GM18517 (cell line): ENCODE data around the gene MRPL39.

Source experiments
- ATAC-seq: cut with Tn5 transposase; IDR thresholded peaks from one replicate; pipeline ENCODE4 v1.9.1; 2021; ENCODE audit warnings: mild to moderate bottlenecking, moderate library complexity; ENCODE audit not compliant: unreplicated experiment

MRPL39 gene

GRCh38 chr21:25569711-25570110 lies 37.6 kb downstream of the MRPL39 start:
- no peak for ATAC-seq

GRCh38 chr21:25569084-25569483 lies 38.2 kb downstream of the MRPL39 start:
- ATAC-seq, result no peak

- ATAC-seq, result no peak
These were observed 39.0 kb downstream of the MRPL39 start for GRCh38 chr21:25568246-25568645.

GRCh38 chr21:25567472-25567871 lies 39.8 kb downstream of the MRPL39 start:
- no peak for ATAC-seq

GRCh38 chr21:25566645-25567044 lies 40.6 kb downstream of the MRPL39 start:
- no peak for ATAC-seq

GRCh38 chr21:25565272-25566211 lies 41.7 kb downstream of the MRPL39 start:
- no peak for ATAC-seq

GRCh38 chr21:25564349-25564948 lies 42.8 kb downstream of the MRPL39 start:
- ATAC-seq, result no peak

- no peak for ATAC-seq
These were observed 43.7 kb downstream of the MRPL39 start for GRCh38 chr21:25563361-25564116.

- no peak for ATAC-seq
These were observed 44.6 kb downstream of the MRPL39 start for GRCh38 chr21:25562660-25563059.

- ATAC-seq, result peak; percentile 32
These were observed 45.3 kb downstream of the MRPL39 start for GRCh38 chr21:25561668-25562641.

- no peak for ATAC-seq
These were observed 46.4 kb downstream of the MRPL39 start for GRCh38 chr21:25560891-25561290.

GRCh38 chr21:25560271-25560685 lies 47.0 kb downstream of the MRPL39 start:
- ATAC-seq, result no peak

GRCh38 chr21:25559746-25560145 lies 47.5 kb downstream of the MRPL39 start:
- no peak for ATAC-seq

GRCh38 chr21:25558123-25558522 lies 49.2 kb downstream of the MRPL39 start:
- ATAC-seq, result no peak

- ATAC-seq, result no peak
These were observed 50.1 kb downstream of the MRPL39 start for GRCh38 chr21:25557180-25557579.

GRCh38 chr21:25556091-25556490 lies 51.2 kb downstream of the MRPL39 start:
- no peak for ATAC-seq

GRCh38 chr21:25555492-25555891 lies 51.8 kb downstream of the MRPL39 start:
- no peak for ATAC-seq

GRCh38 chr21:25552856-25553255 lies 54.4 kb downstream of the MRPL39 start:
- ATAC-seq, result no peak

GRCh38 chr21:25551569-25551968 lies 55.7 kb downstream of the MRPL39 start:
- ATAC-seq, result no peak

GRCh38 chr21:25550352-25551120 lies 56.7 kb downstream of the MRPL39 start:
- ATAC-seq, result no peak
